HEK293 (cell line): ENCODE data around the gene SYNGR4.
A peak's percentile ranks its signal among the peaks of the same experiment; 100 is the strongest.

Source experiments
- BCL11B ChIP-seq: fragments of 450-650 bp; formaldehyde crosslinking; IDR thresholded peaks from 2 replicates; pipeline ENCODE4 v1.5.1; 2016; ENCODE audit warnings: low read depth, missing biosample characterization, missing genetic modification characterization
- GFI1B ChIP-seq: fragments of 450-650 bp; formaldehyde crosslinking; IDR thresholded peaks from 2 replicates; pipeline ENCODE4 v1.5.1; 2016; ENCODE audit warnings: missing biosample characterization, missing genetic modification characterization
- PRDM1 ChIP-seq: fragments of 450-650 bp; formaldehyde crosslinking; IDR thresholded peaks from 2 replicates; pipeline ENCODE4; 2016; ENCODE audit warnings: missing biosample characterization, missing genetic modification characterization
- SCRT2 ChIP-seq: fragments of 450-650 bp; formaldehyde crosslinking; IDR thresholded peaks from 2 replicates; pipeline ENCODE4 v1.5.1; 2016; ENCODE audit warnings: missing biosample characterization, missing genetic modification characterization
- SP3 ChIP-seq: fragments of 450-650 bp; formaldehyde crosslinking; IDR thresholded peaks from 2 replicates; pipeline ENCODE4 v1.5.1; 2016; ENCODE audit warnings: missing biosample characterization, missing genetic modification characterization
- WT1 ChIP-seq: fragments of 450-650 bp; formaldehyde crosslinking; IDR thresholded peaks from 2 replicates; pipeline ENCODE4 v1.5.1; 2016; ENCODE audit warnings: missing biosample characterization, missing genetic modification characterization
- ZBTB7A ChIP-seq: fragments of 450-650 bp; formaldehyde crosslinking; IDR thresholded peaks from 2 replicates; pipeline ENCODE4 v1.5.1; 2016; ENCODE audit warnings: low read depth, missing biosample characterization, missing genetic modification characterization
- ZFHX2 ChIP-seq: fragments of 450-650 bp; formaldehyde crosslinking; conservative IDR thresholded peaks from 2 replicates; pipeline ENCODE4 v1.5.1; 2016; ENCODE audit warnings: missing biosample characterization, missing genetic modification characterization
- ZFP37 ChIP-seq: fragments of 450-650 bp; formaldehyde crosslinking; IDR thresholded peaks from 2 replicates; pipeline ENCODE4 v1.5.1; 2016; ENCODE audit warnings: missing biosample characterization, missing genetic modification characterization
- ZNF132 ChIP-seq: fragments of 450-650 bp; formaldehyde crosslinking; IDR thresholded peaks from 2 replicates; pipeline ENCODE4 v1.5.1; 2017; ENCODE audit warnings: missing biosample characterization, missing genetic modification characterization, borderline replicate concordance
- ZNF16 ChIP-seq: fragments of 450-650 bp; formaldehyde crosslinking; IDR thresholded peaks from 2 replicates; pipeline ENCODE4 v1.5.1; 2016; ENCODE audit warnings: low read depth, missing biosample characterization, missing genetic modification characterization
- ZNF184 ChIP-seq: fragments of 450-650 bp; IDR thresholded peaks from 2 replicates; pipeline ENCODE4 v1.5.1; 2018; ENCODE audit warnings: missing biosample characterization, mild to moderate bottlenecking, missing genetic modification characterization
- ZNF248 ChIP-seq: fragments of 450-650 bp; formaldehyde crosslinking; IDR thresholded peaks from 2 replicates; pipeline ENCODE4 v1.5.1; 2017; ENCODE audit warnings: missing biosample characterization, missing genetic modification characterization
- ZNF311 ChIP-seq: fragments of 450-650 bp; formaldehyde crosslinking; IDR thresholded peaks from 2 replicates; pipeline ENCODE4 v1.5.1; 2017; ENCODE audit warnings: missing biosample characterization, missing genetic modification characterization, borderline replicate concordance
- ZNF37A ChIP-seq: fragments of 450-650 bp; IDR thresholded peaks from 2 replicates; pipeline ENCODE4 v1.5.1; 2018; ENCODE audit warnings: missing biosample characterization, missing genetic modification characterization
- ZNF416 ChIP-seq: fragments of 450-650 bp; formaldehyde crosslinking; IDR thresholded peaks from 2 replicates; pipeline ENCODE4 v1.5.1; 2016; ENCODE audit warnings: missing biosample characterization, missing genetic modification characterization
- ZNF423 ChIP-seq: fragments of 450-650 bp; formaldehyde crosslinking; IDR thresholded peaks from 2 replicates; pipeline ENCODE4 v1.5.1; 2016; ENCODE audit warnings: missing biosample characterization, missing genetic modification characterization
- ZNF501 ChIP-seq: fragments of 450-650 bp; formaldehyde crosslinking; IDR thresholded peaks from 2 replicates; pipeline ENCODE4 v1.5.1; 2016; ENCODE audit warnings: missing biosample characterization, missing genetic modification characterization
- ZNF510 ChIP-seq: fragments of 450-650 bp; formaldehyde crosslinking; IDR thresholded peaks from 2 replicates; pipeline ENCODE4 v1.5.1; 2018; ENCODE audit warnings: mild to moderate bottlenecking, missing genetic modification characterization, missing biosample characterization; ENCODE audit not compliant: insufficient replicate concordance
- ZNF514 ChIP-seq: fragments of 450-650 bp; formaldehyde crosslinking; IDR thresholded peaks from 2 replicates; pipeline ENCODE4 v1.5.1; 2016; ENCODE audit warnings: missing biosample characterization, missing genetic modification characterization
- ZNF561 ChIP-seq: fragments of 450-650 bp; IDR thresholded peaks from 2 replicates; pipeline ENCODE4 v1.5.1; 2018; ENCODE audit warnings: missing biosample characterization, missing genetic modification characterization, borderline replicate concordance
- ZNF677 ChIP-seq: fragments of 450-650 bp; IDR thresholded peaks from 2 replicates; pipeline ENCODE4 v1.5.0; 2018; ENCODE audit warnings: missing biosample characterization, mild to moderate bottlenecking, missing genetic modification characterization, moderate library complexity
- ZNF768 ChIP-seq: fragments of 450-650 bp; formaldehyde crosslinking; IDR thresholded peaks from 2 replicates; pipeline ENCODE4 v1.5.1; 2018; ENCODE audit warnings: missing biosample characterization, mild to moderate bottlenecking, missing genetic modification characterization
- TF ChIP-seq, protein P1 (sequence below): fragments of 450-650 bp; formaldehyde crosslinking; IDR thresholded peaks from 2 replicates; pipeline ENCODE4 v1.5.1; 2017; ENCODE audit warnings: missing biosample characterization, mild to moderate bottlenecking, missing genetic modification characterization, moderate library complexity
- TF ChIP-seq, protein P2 (sequence below): fragments of 450-650 bp; formaldehyde crosslinking; IDR thresholded peaks from 2 replicates; pipeline ENCODE4 v1.5.1; 2016; ENCODE audit warnings: missing biosample characterization, missing genetic modification characterization
- TF ChIP-seq, protein P3 (sequence below): fragments of 450-650 bp; formaldehyde crosslinking; IDR thresholded peaks from 2 replicates; pipeline ENCODE4 v1.5.1; 2016; ENCODE audit warnings: missing biosample characterization, missing genetic modification characterization
- TF ChIP-seq, protein P4 (sequence below): fragments of 450-650 bp; formaldehyde crosslinking; IDR thresholded peaks from 2 replicates; pipeline ENCODE4 v1.5.1; 2016; ENCODE audit warnings: missing biosample characterization, missing genetic modification characterization
- TF ChIP-seq, protein P5 (sequence below): fragments of 450-650 bp; IDR thresholded peaks from 2 replicates; pipeline ENCODE4 v1.5.1; 2018; ENCODE audit warnings: missing biosample characterization, missing genetic modification characterization
- TF ChIP-seq, protein P6 (sequence below): fragments of 450-650 bp; formaldehyde crosslinking; IDR thresholded peaks from 2 replicates; pipeline ENCODE4 v1.5.1; 2016; ENCODE audit warnings: missing biosample characterization, missing genetic modification characterization

The SYNGR4 gene

DNA sequence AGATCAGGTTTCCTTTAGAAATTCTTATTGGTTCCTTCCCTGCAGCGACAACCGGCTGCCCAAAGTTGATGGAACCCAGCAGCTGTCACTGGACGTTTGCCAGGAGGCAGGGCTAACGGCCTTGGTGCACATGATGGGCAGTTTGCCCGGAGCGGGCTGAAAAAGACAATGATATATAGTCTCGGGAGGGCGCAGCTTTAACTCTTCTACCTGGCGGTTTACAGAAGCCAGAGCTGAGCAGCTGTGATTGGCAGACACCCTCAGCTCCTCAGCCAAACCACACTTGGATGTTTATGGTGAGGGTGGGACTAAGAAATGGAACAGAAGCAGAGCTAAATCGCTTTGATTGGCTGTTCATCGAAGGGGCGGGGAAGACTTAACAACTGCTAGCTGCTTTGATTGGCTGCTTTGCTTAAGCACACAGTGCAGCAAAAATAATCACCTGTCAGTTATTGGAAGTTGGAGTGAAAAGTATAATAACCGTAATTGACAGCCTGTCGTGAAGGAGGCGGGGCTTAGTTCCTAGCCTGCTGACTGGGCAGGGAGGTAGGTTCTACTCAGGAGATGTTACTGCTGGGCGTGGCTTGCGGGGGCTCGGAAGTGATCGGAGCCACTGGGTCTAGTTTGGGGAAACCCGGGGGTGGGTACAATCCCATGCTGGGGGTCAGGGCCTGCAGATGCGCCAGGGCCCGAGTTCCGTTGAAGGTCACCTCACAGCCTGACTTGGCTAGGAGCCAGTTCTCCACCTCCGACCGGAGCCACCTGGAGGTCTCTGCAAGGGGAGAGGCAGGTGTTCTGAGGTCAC lies 31.3 kb upstream of the SYNGR4 start (continued):
- TF ChIP-seq, protein P1, sequence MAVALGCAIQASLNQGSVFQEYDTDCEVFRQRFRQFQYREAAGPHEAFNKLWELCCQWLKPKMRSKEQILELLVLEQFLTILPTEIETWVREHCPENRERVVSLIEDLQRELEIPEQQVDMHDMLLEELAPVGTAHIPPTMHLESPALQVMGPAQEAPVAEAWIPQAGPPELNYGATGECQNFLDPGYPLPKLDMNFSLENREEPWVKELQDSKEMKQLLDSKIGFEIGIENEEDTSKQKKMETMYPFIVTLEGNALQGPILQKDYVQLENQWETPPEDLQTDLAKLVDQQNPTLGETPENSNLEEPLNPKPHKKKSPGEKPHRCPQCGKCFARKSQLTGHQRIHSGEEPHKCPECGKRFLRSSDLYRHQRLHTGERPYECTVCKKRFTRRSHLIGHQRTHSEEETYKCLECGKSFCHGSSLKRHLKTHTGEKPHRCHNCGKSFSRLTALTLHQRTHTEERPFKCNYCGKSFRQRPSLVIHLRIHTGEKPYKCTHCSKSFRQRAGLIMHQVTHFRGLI (tag by site-specific recombination) = 0 out of 2 replicates have a peak, but pooled peaks have one; percentile 6
- TF ChIP-seq, protein P2, sequence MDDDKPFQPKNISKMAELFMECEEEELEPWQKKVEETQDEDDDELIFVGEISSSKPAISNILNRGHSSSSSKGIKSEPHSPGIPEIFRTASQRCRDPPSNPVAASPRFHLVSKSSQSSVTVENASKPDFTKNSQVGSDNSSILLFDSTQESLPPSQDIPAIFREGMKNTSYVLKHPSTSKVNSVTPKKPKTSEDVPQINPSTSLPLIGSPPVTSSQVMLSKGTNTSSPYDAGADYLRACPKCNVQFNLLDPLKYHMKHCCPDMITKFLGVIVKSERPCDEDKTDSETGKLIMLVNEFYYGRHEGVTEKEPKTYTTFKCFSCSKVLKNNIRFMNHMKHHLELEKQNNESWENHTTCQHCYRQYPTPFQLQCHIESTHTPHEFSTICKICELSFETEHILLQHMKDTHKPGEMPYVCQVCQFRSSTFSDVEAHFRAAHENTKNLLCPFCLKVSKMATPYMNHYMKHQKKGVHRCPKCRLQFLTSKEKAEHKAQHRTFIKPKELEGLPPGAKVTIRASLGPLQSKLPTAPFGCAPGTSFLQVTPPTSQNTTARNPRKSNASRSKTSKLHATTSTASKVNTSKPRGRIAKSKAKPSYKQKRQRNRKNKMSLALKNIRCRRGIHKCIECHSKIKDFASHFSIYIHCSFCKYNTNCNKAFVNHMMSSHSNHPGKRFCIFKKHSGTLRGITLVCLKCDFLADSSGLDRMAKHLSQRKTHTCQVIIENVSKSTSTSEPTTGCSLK (tag by site-specific recombination) = no peak
- TF ChIP-seq BCL11B (tag by site-specific recombination) (peak; percentile 61; the same call in 1 of the 2 replicates), ZBTB7A (tag by site-specific recombination) (0 out of 2 replicates have a peak, but pooled peaks have one; percentile 33), ZNF16 (tag by site-specific recombination) (no peak), ZNF561 (tag by site-specific recombination) (peak; percentile 22; the same call in 1 of the 2 replicates), SCRT2 (tag by site-specific recombination) (no peak), GFI1B (tag by site-specific recombination) (no peak), ZNF423 (tag by site-specific recombination) (no peak), ZNF677 (tag by site-specific recombination) (peak; percentile 87), ZNF510 (tag by site-specific recombination) (no peak), ZNF501 (tag by site-specific recombination) (0 out of 2 replicates have a peak, but pooled peaks have one; percentile 56), ZNF132 (tag by site-specific recombination) (no peak), ZFP37 (tag by site-specific recombination) (no peak), ZNF248 (tag by site-specific recombination) (no peak; the same call in 1 of the 2 replicates), ZNF37A (tag by site-specific recombination) (no peak), ZNF416 (tag by site-specific recombination) (no peak), WT1 (tag by site-specific recombination) (peak; percentile 26; the same call in 1 of the 2 replicates), SP3 (peak; percentile 87), ZNF514 (no peak), PRDM1 (tag by site-specific recombination) (no peak), ZNF768 (no peak), ZNF184 (tag by site-specific recombination) (no peak), ZNF311 (tag by site-specific recombination) (no peak), ZFHX2 (tag by site-specific recombination) (peak; percentile 55; the same call in 1 of the 2 replicates)
- TF ChIP-seq, protein P3, sequence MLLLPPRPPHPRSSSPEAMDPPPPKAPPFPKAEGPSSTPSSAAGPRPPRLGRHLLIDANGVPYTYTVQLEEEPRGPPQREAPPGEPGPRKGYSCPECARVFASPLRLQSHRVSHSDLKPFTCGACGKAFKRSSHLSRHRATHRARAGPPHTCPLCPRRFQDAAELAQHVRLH = peak; percentile 36; the same call in 1 of the 2 replicates
- TF ChIP-seq, protein P4, sequence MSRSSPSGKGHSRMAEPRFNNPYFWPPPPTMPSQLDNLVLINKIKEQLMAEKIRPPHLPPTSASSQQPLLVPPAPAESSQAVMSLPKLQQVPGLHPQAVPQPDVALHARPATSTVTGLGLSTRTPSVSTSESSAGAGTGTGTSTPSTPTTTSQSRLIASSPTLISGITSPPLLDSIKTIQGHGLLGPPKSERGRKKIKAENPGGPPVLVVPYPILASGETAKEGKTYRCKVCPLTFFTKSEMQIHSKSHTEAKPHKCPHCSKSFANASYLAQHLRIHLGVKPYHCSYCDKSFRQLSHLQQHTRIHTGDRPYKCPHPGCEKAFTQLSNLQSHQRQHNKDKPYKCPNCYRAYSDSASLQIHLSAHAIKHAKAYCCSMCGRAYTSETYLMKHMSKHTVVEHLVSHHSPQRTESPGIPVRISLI (tag by site-specific recombination) = no peak
- TF ChIP-seq, protein P5, sequence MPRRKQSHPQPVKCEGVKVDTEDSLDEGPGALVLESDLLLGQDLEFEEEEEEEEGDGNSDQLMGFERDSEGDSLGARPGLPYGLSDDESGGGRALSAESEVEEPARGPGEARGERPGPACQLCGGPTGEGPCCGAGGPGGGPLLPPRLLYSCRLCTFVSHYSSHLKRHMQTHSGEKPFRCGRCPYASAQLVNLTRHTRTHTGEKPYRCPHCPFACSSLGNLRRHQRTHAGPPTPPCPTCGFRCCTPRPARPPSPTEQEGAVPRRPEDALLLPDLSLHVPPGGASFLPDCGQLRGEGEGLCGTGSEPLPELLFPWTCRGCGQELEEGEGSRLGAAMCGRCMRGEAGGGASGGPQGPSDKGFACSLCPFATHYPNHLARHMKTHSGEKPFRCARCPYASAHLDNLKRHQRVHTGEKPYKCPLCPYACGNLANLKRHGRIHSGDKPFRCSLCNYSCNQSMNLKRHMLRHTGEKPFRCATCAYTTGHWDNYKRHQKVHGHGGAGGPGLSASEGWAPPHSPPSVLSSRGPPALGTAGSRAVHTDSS (tag by site-specific recombination) = no peak
- TF ChIP-seq, protein P6, sequence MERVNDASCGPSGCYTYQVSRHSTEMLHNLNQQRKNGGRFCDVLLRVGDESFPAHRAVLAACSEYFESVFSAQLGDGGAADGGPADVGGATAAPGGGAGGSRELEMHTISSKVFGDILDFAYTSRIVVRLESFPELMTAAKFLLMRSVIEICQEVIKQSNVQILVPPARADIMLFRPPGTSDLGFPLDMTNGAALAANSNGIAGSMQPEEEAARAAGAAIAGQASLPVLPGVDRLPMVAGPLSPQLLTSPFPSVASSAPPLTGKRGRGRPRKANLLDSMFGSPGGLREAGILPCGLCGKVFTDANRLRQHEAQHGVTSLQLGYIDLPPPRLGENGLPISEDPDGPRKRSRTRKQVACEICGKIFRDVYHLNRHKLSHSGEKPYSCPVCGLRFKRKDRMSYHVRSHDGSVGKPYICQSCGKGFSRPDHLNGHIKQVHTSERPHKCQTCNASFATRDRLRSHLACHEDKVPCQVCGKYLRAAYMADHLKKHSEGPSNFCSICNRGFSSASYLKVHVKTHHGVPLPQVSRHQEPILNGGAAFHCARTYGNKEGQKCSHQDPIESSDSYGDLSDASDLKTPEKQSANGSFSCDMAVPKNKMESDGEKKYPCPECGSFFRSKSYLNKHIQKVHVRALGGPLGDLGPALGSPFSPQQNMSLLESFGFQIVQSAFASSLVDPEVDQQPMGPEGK (tag by site-specific recombination) = peak; percentile 78
- TF ChIP-seq, all 188 proteins: peak for 48
